Lower lobe of right lung (tissue), 2 donors: Measurements from ENCODE around the gene MDGA2. TPM values are rescaled to one million over a fixed set of nuclear protein-coding genes. Genes with fewer than 3 reads are reported as not detected.

Source experiments
- ATAC-seq, 2 donors: fragments of 200-7000 bp; cut with Tn5 transposase; one replicate each; pipeline ENCODE4 v1.9.1; 2020 to 2022; ENCODE audit warnings: mild to moderate bottlenecking in 2 of 2, moderate library complexity in 2 of 2
- DNase-seq: peaks from one replicate; pipeline ENCODE4 v3.0.0-alpha.2; 2020
- H3K27ac ChIP-seq: fragments of 200-600 bp; one replicate; pipeline ENCODE4 v1.8.0; 2022
- H3K27me3 ChIP-seq: fragments of 200-600 bp; one replicate; pipeline ENCODE4 v1.8.0; 2022; ENCODE audit warnings: low read depth
- H3K36me3 ChIP-seq: fragments of 200-600 bp; one replicate; pipeline ENCODE4 v1.8.0; 2022; ENCODE audit warnings: mild to moderate bottlenecking
- H3K4me1 ChIP-seq: fragments of 200-600 bp; one replicate; pipeline ENCODE4 v1.8.0; 2022
- H3K4me3 ChIP-seq: fragments of 200-600 bp; one replicate; pipeline ENCODE4 v1.8.0; 2022; ENCODE audit warnings: mild to moderate bottlenecking
- H3K9me3 ChIP-seq: fragments of 200-600 bp; one replicate; pipeline ENCODE4 v1.8.0; 2022
- intact Hi-C: fragments of 100-400 bp; cut with DNase I; formaldehyde crosslinking; loops from one replicate; pipeline ENCODE4 v1.11.0; 2022
- total RNA-seq: library from RNA; stranded (reverse); fragmentation: NEBNext Ultra II Directional; extraction: Animal tissue kit (Norgen Biotek cat#: 25700); gene quantifications from one replicate; pipeline ENCODE4 v1.2.1, GENCODE V29; 2021
- TF ChIP-seq, protein P1 (sequence below): fragments of 200-600 bp; IDR thresholded peaks from one replicate; pipeline ENCODE4 v1.8.0; 2022; ENCODE audit warnings: antibody characterized with exemption, mild to moderate bottlenecking
- donor health status: DM: no; HTN: yes; CAD: no; lungs with severe emphysema.

The MDGA2 gene
- total RNA-seq, 1 donor from 2014 or later, result 0.24 TPM

DNA sequence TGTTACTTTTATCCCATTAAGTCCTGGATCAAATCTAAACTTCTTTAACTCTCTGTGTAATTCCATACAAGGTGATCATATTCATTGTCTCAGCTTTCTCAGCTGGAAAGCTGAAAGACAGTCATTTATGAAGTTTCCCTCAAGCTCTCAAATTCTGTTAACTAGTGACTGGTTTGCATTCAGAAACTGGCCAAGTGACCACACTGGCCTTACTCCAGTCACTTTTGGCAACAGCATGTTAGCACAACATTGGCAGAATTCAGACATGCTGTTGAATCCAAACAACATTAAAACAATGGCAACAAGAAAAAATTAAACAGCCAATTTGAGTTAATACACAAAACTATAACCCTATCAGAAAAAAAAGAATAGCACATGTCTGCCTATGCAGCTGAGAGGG is 343.3 kb downstream of the MDGA2 start:
- no peak for ATAC-seq
- Histone ChIP-seq H3K9me3 (no peaks in the 10 kb centered on the region), H3K27ac (no peak overlapping the region), H3K27me3 (no peaks in the 10 kb centered on the region), H3K36me3 (no peaks in the 10 kb centered on the region), H3K4me3 (no peak overlapping the region), H3K4me1 (no peaks in the 10 kb centered on the region)
- TF ChIP-seq, protein P1, sequence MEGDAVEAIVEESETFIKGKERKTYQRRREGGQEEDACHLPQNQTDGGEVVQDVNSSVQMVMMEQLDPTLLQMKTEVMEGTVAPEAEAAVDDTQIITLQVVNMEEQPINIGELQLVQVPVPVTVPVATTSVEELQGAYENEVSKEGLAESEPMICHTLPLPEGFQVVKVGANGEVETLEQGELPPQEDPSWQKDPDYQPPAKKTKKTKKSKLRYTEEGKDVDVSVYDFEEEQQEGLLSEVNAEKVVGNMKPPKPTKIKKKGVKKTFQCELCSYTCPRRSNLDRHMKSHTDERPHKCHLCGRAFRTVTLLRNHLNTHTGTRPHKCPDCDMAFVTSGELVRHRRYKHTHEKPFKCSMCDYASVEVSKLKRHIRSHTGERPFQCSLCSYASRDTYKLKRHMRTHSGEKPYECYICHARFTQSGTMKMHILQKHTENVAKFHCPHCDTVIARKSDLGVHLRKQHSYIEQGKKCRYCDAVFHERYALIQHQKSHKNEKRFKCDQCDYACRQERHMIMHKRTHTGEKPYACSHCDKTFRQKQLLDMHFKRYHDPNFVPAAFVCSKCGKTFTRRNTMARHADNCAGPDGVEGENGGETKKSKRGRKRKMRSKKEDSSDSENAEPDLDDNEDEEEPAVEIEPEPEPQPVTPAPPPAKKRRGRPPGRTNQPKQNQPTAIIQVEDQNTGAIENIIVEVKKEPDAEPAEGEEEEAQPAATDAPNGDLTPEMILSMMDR, result no peak
- intact Hi-C loops, result no loop called here
- DNase-seq, result no peak

DNA sequence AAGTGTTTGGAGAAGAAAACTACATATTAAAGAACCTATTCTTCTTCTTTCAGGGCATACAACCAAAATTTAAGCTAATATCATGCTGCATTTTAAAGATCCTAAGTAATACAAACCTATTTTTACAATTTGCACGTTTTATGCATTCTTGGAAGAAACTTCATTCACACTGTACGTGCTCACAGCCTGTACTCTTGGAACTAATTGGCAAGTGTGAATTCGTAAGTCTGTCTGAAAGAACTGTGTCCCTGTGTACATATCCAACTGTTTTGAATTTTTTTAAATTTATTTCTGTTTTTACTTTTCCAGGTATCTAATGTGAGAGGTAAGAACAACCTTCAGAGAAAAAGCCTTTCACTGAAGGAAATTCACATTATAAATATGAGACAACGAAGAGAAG is 347.0 kb downstream of the MDGA2 start:
- no peak overlapping the region for H3K27ac ChIP-seq
- intact Hi-C loops, result no loop called here
- TF ChIP-seq, protein P1, result no peak
- no peak for ATAC-seq
- H3K4me1 ChIP-seq, result no peaks in the 10 kb centered on the region
- H3K9me3 ChIP-seq, result no peaks in the 10 kb centered on the region
- no peaks in the 10 kb centered on the region for H3K27me3 ChIP-seq
- no peak for DNase-seq
- H3K36me3 ChIP-seq, result no peaks in the 10 kb centered on the region
- H3K4me3 ChIP-seq, result no peak overlapping the region

DNA sequence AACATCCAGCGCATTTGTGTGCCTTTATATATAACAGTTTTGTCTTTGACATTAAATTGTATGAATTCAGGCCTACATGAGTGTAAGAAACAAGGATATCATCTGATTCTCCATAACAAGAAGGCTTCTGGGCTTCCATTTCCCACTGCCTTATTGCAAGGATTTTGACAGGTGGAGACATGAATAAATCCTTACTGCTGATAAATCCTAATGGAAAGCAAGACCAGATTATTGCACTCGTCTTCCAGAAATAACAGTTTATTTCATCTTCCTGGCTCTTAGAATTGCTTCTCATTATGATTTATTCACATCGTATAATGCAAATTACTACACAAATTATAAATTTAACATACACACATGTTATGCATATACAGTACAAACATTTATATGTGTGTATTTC is 348.1 kb downstream of the MDGA2 start:
- no peak for ATAC-seq
- Histone ChIP-seq H3K27me3 (no peaks in the 10 kb centered on the region), H3K27ac (no peak overlapping the region), H3K36me3 (no peaks in the 10 kb centered on the region), H3K9me3 (no peaks in the 10 kb centered on the region), H3K4me3 (no peak overlapping the region), H3K4me1 (no peaks in the 10 kb centered on the region)
- DNase-seq, result no peak
- intact Hi-C loops, result no loop called here
- TF ChIP-seq, protein P1, result no peak

DNA sequence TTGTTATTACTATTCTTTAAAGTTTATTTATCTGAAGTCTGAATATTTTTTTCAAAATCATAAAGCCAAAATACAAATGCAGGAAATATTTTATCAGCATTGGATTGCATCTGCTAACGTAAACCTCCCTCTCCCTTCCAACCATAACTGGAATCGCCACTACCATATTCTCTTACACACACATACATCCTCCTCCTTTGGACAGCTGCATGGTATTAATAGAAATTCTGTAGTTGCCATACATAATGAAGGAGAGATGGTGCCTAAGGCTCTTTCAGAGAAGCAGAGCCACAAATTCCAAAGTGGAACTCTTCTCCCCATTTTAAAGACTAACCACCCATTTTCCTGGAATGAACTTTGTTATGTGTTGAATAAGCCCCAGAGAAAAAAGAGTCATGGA is 352.7 kb downstream of the MDGA2 start:
- Histone ChIP-seq H3K4me1 (no peaks in the 10 kb centered on the region), H3K27ac (no peak overlapping the region), H3K27me3 (no peaks in the 10 kb centered on the region), H3K4me3 (no peak overlapping the region), H3K9me3 (no peaks in the 10 kb centered on the region), H3K36me3 (no peaks in the 10 kb centered on the region)
- intact Hi-C loops, result no loop called here
- DNase-seq (no peak), ATAC-seq (no peak)
- TF ChIP-seq, protein P1, result no peak

DNA sequence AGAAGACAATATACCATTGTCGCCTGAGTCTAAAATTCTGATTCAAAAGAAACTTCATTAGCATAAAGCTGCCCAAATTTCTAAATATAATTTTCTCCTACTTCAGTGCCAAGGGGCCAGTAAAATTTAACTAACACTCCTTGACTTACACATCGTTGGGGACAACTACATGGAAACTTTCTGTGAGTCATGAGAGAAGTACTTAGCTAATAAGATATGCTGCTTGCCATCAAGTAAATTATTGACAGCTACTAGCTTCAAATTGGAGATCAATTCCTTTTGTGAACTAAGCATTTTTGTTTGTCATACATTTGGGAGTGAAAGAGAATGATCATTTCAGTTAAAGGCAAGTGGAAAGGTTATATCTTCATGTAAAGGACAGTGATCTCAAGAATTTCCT is 373.3 kb downstream of the MDGA2 start:
- no peaks in the 10 kb centered on the region for H3K4me1 ChIP-seq
- no peak overlapping the region for H3K4me3 ChIP-seq
- intact Hi-C loops, result no loop called here
- DNase-seq (no peak), ATAC-seq (no peak)
- H3K27me3 ChIP-seq, result no peaks in the 10 kb centered on the region
- no peak overlapping the region for H3K27ac ChIP-seq
- no peaks in the 10 kb centered on the region for H3K36me3 ChIP-seq
- TF ChIP-seq, protein P1, result no peak
- no peaks in the 10 kb centered on the region for H3K9me3 ChIP-seq

DNA sequence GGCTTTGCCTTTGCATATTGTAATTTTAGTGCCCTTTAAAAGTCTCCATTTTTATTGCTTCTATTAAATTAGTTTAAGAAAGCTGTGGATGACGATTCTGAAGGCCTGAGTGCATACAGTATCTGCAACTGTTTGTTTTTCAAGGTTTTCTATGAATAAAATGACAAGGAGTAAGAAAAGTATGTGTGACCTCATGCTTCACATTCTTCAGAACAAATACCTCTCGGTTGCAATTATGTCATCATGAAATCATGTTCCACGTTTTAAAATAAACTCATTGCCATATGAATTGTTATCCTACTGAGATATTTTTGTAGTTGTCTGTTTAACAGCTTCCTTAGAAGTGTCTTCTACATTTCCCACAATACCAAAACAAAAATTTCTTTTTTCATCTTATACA is 374.6 kb downstream of the MDGA2 start:
- Histone ChIP-seq H3K4me3 (no peak overlapping the region), H3K36me3 (no peaks in the 10 kb centered on the region), H3K9me3 (no peaks in the 10 kb centered on the region), H3K27ac (no peak overlapping the region), H3K27me3 (no peaks in the 10 kb centered on the region), H3K4me1 (no peaks in the 10 kb centered on the region)
- DNase-seq (no peak), ATAC-seq (no peak)
- intact Hi-C loops, result no loop called here
- TF ChIP-seq, protein P1, result no peak
